ENCODE data around the gene INSRR. TPM values are rescaled to one million over a fixed set of nuclear protein-coding genes. Genes with fewer than 3 reads are reported as not detected.

Gene INSRR
- total RNA-seq, 6 experiments from 2014 or later: not detected

- H3K4me1 Mint-ChIP-seq (ENCODE audit: low read depth): peaks cover 21% of the 10 kb centered on the region
- TF ChIP-seq CTCF (IDR thresholded peaks at IDR 0.05): no peak
- DNase-seq: no peak
- no peaks in the 10 kb centered on the region for H3K9me3 Mint-ChIP-seq
- H3K4me3 Mint-ChIP-seq: no peak overlapping the region
- H3K27me3 Mint-ChIP-seq (ENCODE audit: insufficient read depth): peaks cover 11% of the 10 kb centered on the region
- no peak overlapping the region for H3K27ac Mint-ChIP-seq
- 0 out of 2 replicates have a peak, but pooled peaks cover 5% of the 10 kb centered on the region for H3K36me3 Mint-ChIP-seq (ENCODE audit: low read depth)
Observed at GRCh38 chr1:156806512-156807440, 52.1 kb downstream of the INSRR start.

GRCh38 chr1:156805766-156806511 is 53.0 kb downstream of the INSRR start:
- Mint-ChIP-seq H3K4me3 (no peak overlapping the region), H3K9me3 (no peaks in the 10 kb centered on the region), H3K27ac (no peak overlapping the region), H3K27me3 (ENCODE audit: insufficient read depth) (peaks cover 4% of the 10 kb centered on the region; the same call in 1 of the 2 replicates), H3K4me1 (ENCODE audit: low read depth) (peaks cover 29% of the 10 kb centered on the region), H3K36me3 (ENCODE audit: low read depth) (peaks cover 6% of the 10 kb centered on the region; the same call in 1 of the 2 replicates)
- peak; percentile 43 for DNase-seq
- no peak for TF ChIP-seq CTCF (IDR thresholded peaks at IDR 0.05)

- Mint-ChIP-seq H3K36me3 (ENCODE audit: low read depth) (peaks cover 11% of the 10 kb centered on the region), H3K4me3 (no peak overlapping the region), H3K27ac (no peak overlapping the region), H3K9me3 (no peaks in the 10 kb centered on the region), H3K4me1 (ENCODE audit: low read depth) (peaks cover 40% of the 10 kb centered on the region), H3K27me3 (ENCODE audit: insufficient read depth) (peaks cover 4% of the 10 kb centered on the region; the same call in 1 of the 2 replicates)
- DNase-seq: no peak
- no peak for TF ChIP-seq CTCF (IDR thresholded peaks at IDR 0.05)
Observed at GRCh38 chr1:156804572-156805243, 54.2 kb downstream of the INSRR start.

- no peak for TF ChIP-seq CTCF (IDR thresholded peaks at IDR 0.05)
- no peak for DNase-seq
- Mint-ChIP-seq H3K9me3 (no peaks in the 10 kb centered on the region), H3K27me3 (ENCODE audit: insufficient read depth) (0 out of 2 replicates have a peak, but pooled peaks cover 2% of the 10 kb centered on the region), H3K36me3 (ENCODE audit: low read depth) (peaks cover 11% of the 10 kb centered on the region), H3K4me1 (ENCODE audit: low read depth) (peaks cover 40% of the 10 kb centered on the region), H3K4me3 (no peak overlapping the region), H3K27ac (no peak overlapping the region)
Observed at GRCh38 chr1:156804026-156804425, 54.9 kb downstream of the INSRR start.

- H3K4me3 Mint-ChIP-seq: no peak overlapping the region
- DNase-seq: no peak
- 0 out of 2 replicates have a peak, but pooled peaks cover 2% of the 10 kb centered on the region for H3K27me3 Mint-ChIP-seq (ENCODE audit: insufficient read depth)
- no peak for TF ChIP-seq CTCF (IDR thresholded peaks at IDR 0.05)
- peaks cover 47% of the 10 kb centered on the region for H3K4me1 Mint-ChIP-seq (ENCODE audit: low read depth)
- H3K9me3 Mint-ChIP-seq: no peaks in the 10 kb centered on the region
- H3K36me3 Mint-ChIP-seq (ENCODE audit: low read depth): peaks cover 13% of the 10 kb centered on the region
- no peak overlapping the region for H3K27ac Mint-ChIP-seq
Observed at GRCh38 chr1:156803086-156803851, 55.6 kb downstream of the INSRR start.

Measured in HFFc6 (cell line).